Choroid plexus epithelial cell (primary cell): ENCODE results near the gene SPATA12.

Source experiments
- DNase-seq: peaks from one replicate; pipeline ENCODE4 v3.0.0-alpha.2; 2010; ENCODE audit warnings: low read depth
- H3K4me3 ChIP-seq: 2 replicates; pipeline ENCODE4 v1.5.1; 2011; ENCODE audit warnings: low read depth, mild to moderate bottlenecking, control low read depth, low read length, moderate library complexity
- CTCF ChIP-seq: conservative IDR thresholded peaks from 2 replicates; pipeline ENCODE4 v1.5.1; 2011; ENCODE audit warnings: low read depth, mild to moderate bottlenecking, control low read depth, inconsistent platforms, low read length, moderate library complexity

Gene SPATA12

GRCh38 chr3:57097536-57097935 is 37.1 kb downstream of the SPATA12 start:
- H3K4me3 ChIP-seq: no peak overlapping the region
- no peak for DNase-seq
- TF ChIP-seq CTCF: no peak

GRCh38 chr3:57098418-57099310 is 38.2 kb downstream of the SPATA12 start:
- no peak for TF ChIP-seq CTCF
- DNase-seq: no peak
- no peak overlapping the region for H3K4me3 ChIP-seq

- no peak overlapping the region for H3K4me3 ChIP-seq
- TF ChIP-seq CTCF: peak; percentile 91
- DNase-seq: peak; percentile 90
Measured at GRCh38 chr3:57100046-57100695, 39.7 kb downstream of the SPATA12 start.

GRCh38 chr3:57105585-57105984 is 45.1 kb downstream of the SPATA12 start:
- DNase-seq: no peak
- TF ChIP-seq CTCF: no peak
- no peak overlapping the region for H3K4me3 ChIP-seq

GRCh38 chr3:57108684-57109083 is 48.2 kb downstream of the SPATA12 start:
- DNase-seq: no peak
- no peak overlapping the region for H3K4me3 ChIP-seq
- no peak for TF ChIP-seq CTCF

GRCh38 chr3:57109437-57110199 is 49.2 kb downstream of the SPATA12 start:
- no peak overlapping the region for H3K4me3 ChIP-seq
- no peak for TF ChIP-seq CTCF
- no peak for DNase-seq
